Fibroblast of pulmonary artery (primary cell): Measurements from ENCODE around the gene SEC23B.
"Not testable (repeated sequence)": the region's sequence is repeated elsewhere in the genome, so short reads cannot be mapped to it uniquely, and the experiment has no call there.

Experiments used
- DNase-seq: peaks from one replicate; pipeline ENCODE4 v3.0.0-alpha.2; 2010; ENCODE audit warnings: low read depth
- H3K4me3 ChIP-seq: replicated peaks from 2 replicates; pipeline ENCODE4 v1.5.1; 2011; ENCODE audit warnings: low read depth, mild to moderate bottlenecking, control low read depth, low read length, moderate library complexity
- CTCF ChIP-seq: IDR thresholded peaks from 2 replicates; pipeline ENCODE4 v1.5.1; 2011; ENCODE audit warnings: mild to moderate bottlenecking, control low read depth, low read length, inconsistent platforms; ENCODE audit errors: missing control alignments

The SEC23B gene

DNA sequence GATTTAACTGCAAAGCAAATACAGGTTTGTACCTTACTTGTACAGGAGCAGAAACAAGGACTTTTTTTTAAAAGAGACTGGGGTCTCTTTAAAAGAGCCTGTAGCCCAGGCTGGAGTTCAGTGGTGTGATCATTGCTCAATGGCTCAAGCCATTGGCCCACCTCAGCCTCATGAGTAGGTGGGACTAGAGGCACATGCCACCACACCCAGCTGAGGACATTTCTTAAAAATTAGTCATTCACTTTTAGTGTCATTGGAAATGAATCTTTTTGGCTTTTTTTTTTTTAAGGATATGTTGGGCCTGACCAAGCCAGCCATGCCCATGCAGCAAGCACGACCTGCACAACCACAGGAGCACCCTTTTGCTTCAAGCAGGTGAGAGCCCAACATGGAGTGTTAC lies 16.9 kb downstream of the SEC23B start:
- H3K4me3 ChIP-seq, result no peak overlapping the region
- peak; percentile 40 for DNase-seq
- TF ChIP-seq CTCF, result no peak

DNA sequence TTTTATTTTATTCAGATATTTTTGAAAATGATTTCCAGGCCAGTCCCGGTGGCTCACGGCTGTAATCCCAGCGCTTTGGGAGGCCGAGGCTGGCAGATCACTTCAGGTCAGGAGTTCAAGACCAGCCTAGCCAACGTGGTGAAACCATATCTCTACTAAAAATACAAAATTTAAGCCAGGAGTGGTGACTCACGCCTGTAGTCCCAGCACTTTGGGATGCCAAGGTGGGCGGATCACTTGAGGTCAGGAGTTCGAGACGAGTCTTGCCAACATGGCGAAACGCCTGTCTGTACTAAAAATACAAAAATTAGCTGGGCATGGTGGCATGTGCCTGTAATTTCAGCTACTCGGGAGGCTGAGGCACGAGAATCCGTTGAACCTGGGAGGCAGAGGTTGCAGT lies 19.0 kb downstream of the SEC23B start:
- DNase-seq, H3K4me3 ChIP-seq: not testable (repeated sequence)

- DNase-seq, result no peak
- TF ChIP-seq CTCF, result no peak
- no peak overlapping the region for H3K4me3 ChIP-seq
Observed at GRCh38 chr20:18527339-18527738, 19.6 kb downstream of the SEC23B start.

GRCh38 chr20:18527836-18528235 lies 20.1 kb downstream of the SEC23B start:
- no peak for TF ChIP-seq CTCF
- no peak overlapping the region for H3K4me3 ChIP-seq
- DNase-seq, result no peak

DNA sequence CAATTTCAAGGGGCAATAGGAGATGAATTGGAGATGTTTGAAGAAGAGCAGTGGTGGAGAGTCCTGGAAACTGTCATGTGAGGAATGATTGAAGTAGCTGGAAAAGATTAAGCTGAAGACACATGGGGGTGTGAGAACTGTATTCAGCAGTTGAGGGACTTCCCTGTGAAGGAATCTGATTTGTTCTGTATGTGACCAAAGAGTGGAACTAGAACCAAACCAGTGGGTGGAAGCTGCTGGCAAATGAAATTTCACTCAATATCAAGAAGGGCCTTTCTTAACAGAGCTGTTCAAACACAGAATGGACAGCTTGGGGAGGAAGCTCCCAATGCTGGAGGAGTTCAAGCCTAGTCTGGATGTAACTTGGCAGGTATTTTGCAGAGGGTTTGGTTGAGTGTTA lies 21.3 kb downstream of the SEC23B start:
- H3K4me3 ChIP-seq, result no peak overlapping the region
- no peak for TF ChIP-seq CTCF
- no peak for DNase-seq

DNA sequence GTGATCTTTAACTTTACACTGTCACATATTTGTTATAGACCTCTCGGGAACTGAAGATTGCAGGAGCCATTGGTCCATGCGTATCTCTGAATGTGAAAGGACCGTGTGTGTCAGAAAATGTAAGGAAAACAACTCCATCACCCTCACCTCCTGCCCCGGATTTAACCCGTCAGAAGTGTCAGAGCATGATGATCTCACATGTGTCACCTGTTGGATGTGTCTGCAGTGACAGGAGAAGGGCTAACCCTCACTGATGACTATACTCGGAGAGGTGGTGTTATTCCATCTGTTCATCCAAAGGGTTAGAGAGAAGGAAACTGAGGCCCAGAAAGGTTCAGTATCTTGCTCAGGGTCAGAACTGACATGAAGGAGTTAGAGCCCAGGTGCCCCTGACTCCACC lies 24.9 kb downstream of the SEC23B start:
- no peak for DNase-seq
- TF ChIP-seq CTCF, result no peak

DNA sequence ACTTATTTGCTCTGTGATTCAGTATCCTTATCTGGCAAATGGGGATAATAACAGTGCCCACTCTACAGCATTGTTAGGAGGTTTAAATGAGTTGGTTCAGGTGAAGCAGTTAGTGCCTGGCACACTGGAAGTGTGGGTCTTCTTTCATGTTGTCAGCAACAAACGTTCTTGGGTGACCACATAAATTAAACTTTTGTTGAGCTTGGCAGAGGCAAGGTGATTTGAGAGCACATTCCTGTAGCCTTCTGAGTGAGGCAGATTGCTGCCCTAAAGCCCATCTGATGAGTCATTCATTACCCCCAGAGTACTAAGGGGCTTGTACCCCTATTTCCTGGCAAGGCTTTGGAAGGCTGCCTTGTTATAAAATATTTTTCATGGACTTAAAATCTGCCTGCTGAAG lies 25.8 kb downstream of the SEC23B start:
- no peak for TF ChIP-seq CTCF
- no peak overlapping the region for H3K4me3 ChIP-seq
- DNase-seq, result no peak

More for the DNA sequence above, 24.9 kb downstream of the SEC23B start:
- H3K4me3 ChIP-seq, result no peak overlapping the region

DNA sequence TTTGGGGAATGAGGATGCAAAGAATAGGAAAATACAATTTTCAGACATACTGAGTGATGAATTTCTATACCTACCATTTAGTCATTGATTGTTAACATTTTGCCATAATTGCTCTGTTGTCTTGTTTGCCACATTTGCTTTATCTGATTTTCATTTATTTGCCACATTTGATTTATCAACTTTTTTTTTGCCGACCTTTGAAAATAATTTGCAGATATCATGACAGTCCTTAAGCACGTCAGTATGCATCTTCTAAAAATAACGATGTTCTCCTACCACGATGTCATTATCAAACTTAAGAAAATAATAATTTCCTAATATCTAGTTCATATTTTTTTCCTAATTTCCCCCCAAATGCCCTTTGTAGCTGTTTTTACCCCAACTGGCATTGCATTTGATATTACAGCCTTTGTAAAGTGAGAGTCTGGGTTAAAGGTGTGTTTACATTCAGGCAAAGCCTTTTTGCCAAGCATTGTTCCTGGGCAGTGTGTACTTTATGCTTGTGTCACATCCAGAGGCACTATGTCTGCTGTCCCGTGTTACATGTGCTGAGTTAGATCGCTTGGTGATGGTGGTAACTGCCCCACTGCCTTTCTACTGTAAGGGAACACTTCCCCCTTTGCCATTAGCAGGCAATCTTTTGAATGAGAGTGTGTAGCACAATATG lies 26.4 kb downstream of the SEC23B start:
- no peak for TF ChIP-seq CTCF
- no peak overlapping the region for H3K4me3 ChIP-seq
- DNase-seq, result no peak
